ENCODE measurements around the gene PLOD2. TPM values are rescaled to one million over a fixed set of nuclear protein-coding genes. Genes with fewer than 3 reads are reported as not detected.

PLOD2 gene
- total RNA-seq, 2 experiments from 2014 or later, result 0.38 to 0.65 TPM

DNA sequence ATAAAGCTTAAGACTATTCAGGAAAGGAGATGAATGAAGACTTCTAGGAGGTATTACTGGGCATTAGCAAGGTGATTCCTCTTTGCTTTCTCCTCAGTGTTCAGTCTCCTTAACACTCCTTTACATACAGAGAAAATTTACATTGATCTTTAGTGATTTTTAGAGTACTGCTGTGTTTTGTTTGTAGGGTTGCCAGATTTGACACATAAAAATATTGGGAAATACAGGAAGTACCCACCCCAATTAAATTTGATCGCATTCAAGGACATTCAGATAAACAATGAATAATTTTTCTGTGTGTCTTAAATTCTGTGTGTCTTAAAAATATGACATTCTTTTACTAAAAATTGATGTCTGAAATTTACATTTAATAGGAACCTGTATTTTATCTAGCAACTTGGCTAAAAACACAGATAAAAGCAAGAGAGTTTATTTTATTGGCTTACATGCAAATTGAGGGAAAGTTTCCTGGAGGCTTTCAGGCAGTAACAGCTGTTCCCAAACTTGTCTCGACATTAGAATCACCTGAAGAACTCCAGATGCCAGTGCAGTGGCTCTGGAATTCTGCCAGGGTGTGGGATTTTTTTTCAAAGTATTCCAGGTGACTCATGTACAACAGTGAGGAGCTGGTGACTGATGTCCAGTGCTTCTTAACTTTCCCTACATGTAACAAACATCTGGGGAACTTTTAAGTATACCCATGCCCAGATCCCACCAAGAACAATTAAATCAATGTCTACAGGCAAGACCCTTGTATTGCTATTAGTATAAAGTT, 23.4 kb upstream of the PLOD2 start:
- Mint-ChIP-seq H3K27me3 (peaks cover 7% of the 10 kb centered on the region), H3K4me1 (ENCODE audit: low read depth) (no peaks in the 10 kb centered on the region), H3K9me3 (no peaks in the 10 kb centered on the region), H3K27ac (no peak overlapping the region), H3K36me3 (no peaks in the 10 kb centered on the region), H3K4me3 (no peak overlapping the region)
- POLR2A ChIA-PET, result no interaction called here
- CTCF ChIA-PET, result interaction anchor here (0.6 kb wide), 1 partner anchor 179 kb away, joined by 3 read pairs; no protein-coding TSS in a partner anchor
- intact Hi-C loops (cut with micrococcal nuclease), result loop anchor here (5.0 kb wide), 1 partner anchor 143 kb away; no protein-coding TSS in a partner anchor
- DNase-seq, result no peak

DNA sequence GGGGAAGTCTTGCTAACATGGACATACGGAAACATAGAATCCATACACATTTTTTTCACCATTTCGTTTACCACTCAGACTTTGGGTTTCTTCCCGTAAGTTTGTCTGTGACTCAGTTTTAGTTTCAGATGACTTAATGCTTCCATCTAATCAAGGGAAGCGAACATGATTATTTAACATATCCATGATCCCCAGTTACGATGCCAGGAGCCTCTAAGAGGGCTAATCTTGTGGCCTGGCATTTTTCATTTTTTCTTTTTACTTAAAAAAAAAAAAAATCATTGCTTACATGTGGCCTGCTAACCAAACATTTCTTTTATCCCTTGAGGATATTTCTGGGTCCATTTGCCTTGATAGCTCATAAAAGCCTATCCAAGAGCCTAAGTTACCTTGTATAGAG, 20.2 kb upstream of the PLOD2 start:
- H3K4me1 Mint-ChIP-seq (ENCODE audit: low read depth), result no peaks in the 10 kb centered on the region
- no peak overlapping the region for H3K4me3 Mint-ChIP-seq
- H3K27me3 Mint-ChIP-seq, result peaks cover 5% of the 10 kb centered on the region
- H3K36me3 Mint-ChIP-seq, result no peaks in the 10 kb centered on the region
- no peak overlapping the region for H3K27ac Mint-ChIP-seq
- intact Hi-C loops (cut with micrococcal nuclease), result no loop called here
- CTCF ChIA-PET, result no interaction called here
- DNase-seq, result no peak
- POLR2A ChIA-PET, result interaction anchor here (0.6 kb wide), 1 partner anchor 1834 kb away, joined by 4 read pairs; no protein-coding TSS in a partner anchor
- H3K9me3 Mint-ChIP-seq, result no peaks in the 10 kb centered on the region

DNA sequence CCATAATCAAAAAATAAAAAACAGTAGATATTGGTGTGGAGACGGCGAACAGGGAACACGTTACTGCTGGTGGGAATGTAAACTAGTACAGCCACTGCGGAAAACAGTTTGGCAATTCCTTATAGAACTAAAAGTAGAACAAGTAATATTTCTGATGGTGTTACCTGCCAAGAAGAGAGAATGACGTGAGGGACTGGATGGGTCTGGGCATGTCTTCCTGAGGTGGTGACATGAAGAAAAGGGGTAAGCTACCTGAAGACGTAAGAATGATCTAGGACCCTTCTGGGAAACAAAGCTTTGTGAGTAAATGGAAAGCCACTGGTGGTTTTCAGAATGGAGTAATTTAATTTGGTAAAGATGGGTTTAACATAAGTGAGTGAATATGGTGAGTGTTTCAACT, 19.4 kb upstream of the PLOD2 start:
- intact Hi-C loops (cut with micrococcal nuclease), result no loop called here
- CTCF ChIA-PET, result no interaction called here

DNA sequence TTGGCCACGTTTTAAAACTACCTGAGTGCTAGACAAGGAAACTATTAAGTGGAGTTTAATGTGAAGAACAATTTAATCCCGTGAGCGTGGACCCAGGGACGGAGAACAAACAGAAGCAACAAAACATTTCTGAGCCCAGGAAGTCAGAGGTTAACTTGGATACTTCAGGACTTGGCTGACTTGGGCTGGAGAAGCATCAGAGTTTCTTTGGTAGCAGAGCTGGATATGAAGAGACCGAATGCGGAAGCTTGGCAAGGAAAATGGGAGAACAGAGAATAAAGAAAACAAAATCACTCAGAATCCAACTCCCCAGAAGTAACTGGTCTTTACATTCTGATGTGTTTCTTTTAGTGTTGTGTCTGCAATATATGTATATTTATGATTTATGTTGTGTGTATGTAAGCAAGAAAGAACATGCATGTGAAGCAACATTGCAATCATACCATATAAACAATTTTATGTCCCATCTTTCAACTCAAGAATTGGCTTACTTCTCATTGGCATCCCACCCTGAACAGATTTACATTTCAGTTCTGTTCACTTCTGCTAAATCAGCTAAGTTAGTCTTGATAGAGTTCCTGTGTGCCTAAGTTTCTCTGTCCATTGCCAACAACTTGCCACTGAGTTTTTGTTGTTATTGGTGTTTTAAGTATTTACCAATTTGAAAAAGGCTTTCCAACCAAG, 17.2 kb upstream of the PLOD2 start:
- no peak overlapping the region for H3K4me3 Mint-ChIP-seq
- intact Hi-C loops (cut with micrococcal nuclease), result no loop called here
- no peak overlapping the region for H3K27ac Mint-ChIP-seq
- POLR2A ChIA-PET, result no interaction called here
- no peaks in the 10 kb centered on the region for H3K36me3 Mint-ChIP-seq
- no peaks in the 10 kb centered on the region for H3K9me3 Mint-ChIP-seq
- CTCF ChIA-PET, result interaction anchor here (1.7 kb wide), 1 partner anchor 11 kb away, joined by 4 read pairs; no protein-coding TSS in a partner anchor
- H3K4me1 Mint-ChIP-seq (ENCODE audit: low read depth), result no peaks in the 10 kb centered on the region
- DNase-seq, result no peak
- H3K27me3 Mint-ChIP-seq, result peaks cover under 1% of the 10 kb centered on the region

More for the DNA sequence above, 19.4 kb upstream of the PLOD2 start:
- H3K36me3 Mint-ChIP-seq, result no peaks in the 10 kb centered on the region
- no peak overlapping the region for H3K27ac Mint-ChIP-seq
- no peak for DNase-seq
- H3K27me3 Mint-ChIP-seq, result peaks cover 5% of the 10 kb centered on the region
- POLR2A ChIA-PET, result no interaction called here
- H3K9me3 Mint-ChIP-seq, result no peaks in the 10 kb centered on the region
- H3K4me3 Mint-ChIP-seq, result no peak overlapping the region
- no peaks in the 10 kb centered on the region for H3K4me1 Mint-ChIP-seq (ENCODE audit: low read depth)

DNA sequence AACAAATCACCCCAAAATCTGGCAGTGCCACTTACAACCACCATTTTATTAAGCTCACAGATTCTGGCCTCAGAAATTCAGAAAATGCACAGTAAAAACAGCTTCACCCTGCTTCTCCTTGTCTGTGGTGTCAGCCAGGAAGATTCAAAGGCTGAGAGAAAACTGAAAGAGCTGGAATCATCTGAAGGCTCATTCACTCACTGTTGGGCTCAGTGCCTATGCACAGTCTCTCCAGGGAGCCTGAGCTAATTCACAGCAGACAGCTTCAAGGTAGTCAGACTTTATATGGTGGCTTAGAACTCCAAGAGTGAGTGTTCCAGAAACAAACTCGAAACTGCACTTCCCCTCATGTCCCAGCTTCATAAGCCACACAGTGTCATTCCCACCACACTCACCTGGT, 16.5 kb upstream of the PLOD2 start:
- Mint-ChIP-seq H3K4me3 (no peak overlapping the region), H3K27ac (no peak overlapping the region), H3K4me1 (ENCODE audit: low read depth) (no peaks in the 10 kb centered on the region), H3K36me3 (no peaks in the 10 kb centered on the region), H3K9me3 (no peaks in the 10 kb centered on the region), H3K27me3 (peaks cover 4% of the 10 kb centered on the region)
- ChIA-PET POLR2A (no interaction called here), CTCF (interaction anchor here (0.9 kb wide), 1 partner anchor 11 kb away, joined by 3 read pairs; no protein-coding TSS in a partner anchor)
- DNase-seq, result no peak
- intact Hi-C loops (cut with micrococcal nuclease), result no loop called here

DNA sequence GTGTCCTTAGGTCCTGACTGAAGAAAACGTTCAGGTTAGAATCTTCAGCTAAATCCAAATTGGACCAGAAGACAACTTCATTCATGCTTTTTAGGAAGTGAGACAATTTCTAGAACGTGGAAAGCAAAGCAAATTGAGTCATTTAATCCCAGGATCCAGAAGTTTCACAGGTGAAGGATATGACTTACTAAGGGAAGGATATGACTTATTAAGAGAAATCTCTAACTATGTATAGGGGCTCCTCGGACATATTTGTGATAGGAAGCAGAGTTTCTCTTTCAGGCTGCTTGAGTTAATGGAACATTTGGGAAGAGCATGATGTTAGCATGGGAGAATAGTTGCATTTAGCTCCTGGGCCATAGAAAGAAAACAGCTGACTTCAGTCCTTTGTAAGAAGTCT, 16.1 kb upstream of the PLOD2 start:
- H3K9me3 Mint-ChIP-seq, result no peaks in the 10 kb centered on the region
- no peak overlapping the region for H3K27ac Mint-ChIP-seq
- H3K4me3 Mint-ChIP-seq, result no peak overlapping the region
- H3K4me1 Mint-ChIP-seq (ENCODE audit: low read depth), result no peaks in the 10 kb centered on the region
- CTCF ChIA-PET, result interaction anchor here (0.9 kb wide), 1 partner anchor 11 kb away, joined by 3 read pairs; no protein-coding TSS in a partner anchor
- peaks cover 4% of the 10 kb centered on the region for H3K27me3 Mint-ChIP-seq
- intact Hi-C loops (cut with micrococcal nuclease), result no loop called here
- DNase-seq, result no peak
- no peaks in the 10 kb centered on the region for H3K36me3 Mint-ChIP-seq
- POLR2A ChIA-PET, result no interaction called here

DNA sequence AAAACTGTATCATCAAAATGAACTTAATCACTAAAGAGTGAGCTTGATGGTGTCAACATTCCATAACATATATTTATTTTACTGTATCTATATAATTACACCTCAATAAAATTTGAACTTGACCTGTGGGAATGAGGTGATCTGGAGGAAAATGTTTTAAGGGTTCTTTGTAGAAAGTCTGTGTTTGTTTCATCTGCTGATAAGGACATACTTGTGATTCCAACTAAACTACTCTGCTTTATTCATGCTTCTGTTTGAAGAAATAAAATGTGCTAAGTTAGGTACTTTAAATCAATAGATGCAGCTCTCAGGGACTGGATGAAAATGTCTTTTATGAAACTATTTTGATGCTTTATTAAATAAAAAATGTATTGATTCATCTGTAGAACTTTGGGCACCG, 11.6 kb upstream of the PLOD2 start:
- no peaks in the 10 kb centered on the region for H3K36me3 Mint-ChIP-seq
- ChIA-PET CTCF (interaction anchor here (1.6 kb wide), 1 partner anchor 17 kb away, joined by 6 read pairs; no protein-coding TSS in a partner anchor), POLR2A (no interaction called here)
- no peak for DNase-seq
- no peak overlapping the region for H3K4me3 Mint-ChIP-seq
- H3K4me1 Mint-ChIP-seq (ENCODE audit: low read depth), result no peaks in the 10 kb centered on the region
- no peaks in the 10 kb centered on the region for H3K9me3 Mint-ChIP-seq
- no peak overlapping the region for H3K27ac Mint-ChIP-seq
- intact Hi-C loops (cut with micrococcal nuclease), result no loop called here
- peaks cover 6% of the 10 kb centered on the region for H3K27me3 Mint-ChIP-seq

DNA sequence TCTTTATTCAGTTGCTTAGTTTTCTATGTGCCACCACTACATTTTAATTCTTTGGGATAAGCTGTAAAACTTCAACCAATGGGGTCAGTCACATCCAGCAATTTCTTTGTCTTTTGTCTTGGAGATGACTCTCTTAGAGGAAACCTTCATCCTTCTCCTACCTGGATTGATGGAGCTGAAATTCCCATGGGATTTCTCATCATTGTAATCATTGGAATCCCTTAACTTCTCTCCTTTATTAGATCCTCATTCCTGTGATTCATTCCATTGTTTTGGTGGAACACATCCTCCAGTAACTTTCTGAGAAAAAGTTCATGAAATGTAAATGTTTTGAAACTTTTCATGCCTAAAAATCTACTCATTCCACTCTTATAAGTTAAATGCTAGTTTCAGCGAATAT, 9.6 kb upstream of the PLOD2 start:
- intact Hi-C loops (cut with micrococcal nuclease), result no loop called here
- CTCF ChIA-PET, result interaction anchor here (0.7 kb wide), 1 partner anchor 9 kb away, joined by 3 read pairs; the partner anchor contains the start of gene PLOD2

DNA sequence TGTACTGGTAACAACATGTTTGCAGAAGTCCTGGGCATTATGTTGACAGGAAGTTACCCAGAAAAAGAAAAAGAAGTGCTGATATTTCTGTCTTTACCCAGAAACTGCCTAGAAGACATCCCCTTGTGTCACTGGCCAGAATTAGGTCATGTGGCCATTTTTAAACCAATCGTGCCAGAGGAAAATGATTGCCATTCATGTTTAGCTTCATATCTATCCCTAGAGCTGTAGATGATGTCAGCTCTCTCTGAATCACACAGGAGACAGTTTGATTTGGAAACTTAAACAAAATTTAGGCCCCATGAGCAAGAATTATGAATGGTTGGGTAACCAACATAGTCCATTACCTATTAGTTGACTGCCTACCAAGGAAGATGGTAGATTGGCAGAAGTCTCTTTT, 8.9 kb upstream of the PLOD2 start:
- intact Hi-C loops (cut with micrococcal nuclease), result no loop called here
- POLR2A ChIA-PET, result no interaction called here

More for the DNA sequence above, 9.6 kb upstream of the PLOD2 start:
- DNase-seq, result no peak
- Mint-ChIP-seq H3K27me3 (peaks cover 6% of the 10 kb centered on the region), H3K36me3 (no peaks in the 10 kb centered on the region), H3K4me1 (ENCODE audit: low read depth) (no peaks in the 10 kb centered on the region), H3K9me3 (no peaks in the 10 kb centered on the region), H3K4me3 (no peak overlapping the region), H3K27ac (no peak overlapping the region)
- POLR2A ChIA-PET, result no interaction called here

DNA sequence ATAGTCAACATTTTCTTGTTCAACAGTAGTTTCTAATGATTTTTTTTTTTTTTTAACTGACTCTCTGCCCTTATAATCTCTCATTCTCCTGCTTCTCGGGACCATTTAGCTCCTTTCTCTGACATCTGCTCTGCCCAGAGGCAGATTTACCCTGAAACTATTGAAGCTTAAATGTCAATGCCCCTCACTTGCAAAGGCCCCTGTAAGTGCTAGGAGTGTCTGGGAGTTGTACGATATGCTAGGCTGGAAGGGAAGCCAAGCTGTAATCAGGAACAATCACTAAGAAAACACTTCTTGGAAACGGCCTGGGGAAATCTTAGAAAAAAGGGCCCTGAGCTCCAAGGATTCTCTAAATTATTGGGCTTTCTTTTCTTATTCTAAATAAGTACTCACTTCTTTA, 5.8 kb upstream of the PLOD2 start:
- H3K4me1 Mint-ChIP-seq (ENCODE audit: low read depth), result no peaks in the 10 kb centered on the region
- no peaks in the 10 kb centered on the region for H3K36me3 Mint-ChIP-seq
- ChIA-PET POLR2A (no interaction called here), CTCF (no interaction called here)
- intact Hi-C loops (cut with micrococcal nuclease), result no loop called here
- no peak overlapping the region for H3K27ac Mint-ChIP-seq
- peaks cover 17% of the 10 kb centered on the region for H3K27me3 Mint-ChIP-seq
- no peaks in the 10 kb centered on the region for H3K9me3 Mint-ChIP-seq
- no peak for DNase-seq
- no peak overlapping the region for H3K4me3 Mint-ChIP-seq

More for the DNA sequence above, 8.9 kb upstream of the PLOD2 start:
- Mint-ChIP-seq H3K36me3 (no peaks in the 10 kb centered on the region), H3K27me3 (peaks cover 6% of the 10 kb centered on the region), H3K9me3 (no peaks in the 10 kb centered on the region), H3K4me3 (no peak overlapping the region), H3K27ac (no peak overlapping the region), H3K4me1 (ENCODE audit: low read depth) (no peaks in the 10 kb centered on the region)
- CTCF ChIA-PET, result interaction anchor here (0.7 kb wide), 1 partner anchor 40 kb away, joined by 3 read pairs; no protein-coding TSS in a partner anchor
- no peak for DNase-seq

DNA sequence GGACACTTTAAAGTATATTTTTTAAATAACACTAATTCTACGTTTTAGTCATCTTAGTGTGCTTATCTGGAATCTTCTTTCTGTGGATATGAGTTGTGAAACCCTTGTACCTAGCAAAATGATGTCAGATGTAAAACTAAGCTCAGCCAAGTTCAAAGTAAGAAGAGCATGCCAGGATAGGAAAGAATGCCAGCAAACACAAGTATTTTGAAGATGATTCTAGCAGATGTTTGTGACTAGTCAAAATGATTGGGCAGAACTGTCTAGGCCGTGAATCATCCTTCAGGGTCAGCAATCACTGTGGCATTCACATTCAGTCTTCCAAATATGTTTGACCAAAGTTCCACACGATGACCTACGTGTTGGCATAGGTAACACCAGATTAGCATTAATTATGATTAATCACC, 5.4 kb upstream of the PLOD2 start:
- Mint-ChIP-seq H3K27me3 (peaks cover 21% of the 10 kb centered on the region), H3K36me3 (no peaks in the 10 kb centered on the region), H3K4me1 (ENCODE audit: low read depth) (peaks cover 3% of the 10 kb centered on the region), H3K4me3 (no peak overlapping the region), H3K9me3 (no peaks in the 10 kb centered on the region), H3K27ac (no peak overlapping the region)
- intact Hi-C loops (cut with micrococcal nuclease), result no loop called here
- ChIA-PET POLR2A (no interaction called here), CTCF (interaction anchor here (1.5 kb wide), 1 partner anchor 101 kb away, joined by 3 read pairs; no protein-coding TSS in a partner anchor)
- DNase-seq, result no peak

DNA sequence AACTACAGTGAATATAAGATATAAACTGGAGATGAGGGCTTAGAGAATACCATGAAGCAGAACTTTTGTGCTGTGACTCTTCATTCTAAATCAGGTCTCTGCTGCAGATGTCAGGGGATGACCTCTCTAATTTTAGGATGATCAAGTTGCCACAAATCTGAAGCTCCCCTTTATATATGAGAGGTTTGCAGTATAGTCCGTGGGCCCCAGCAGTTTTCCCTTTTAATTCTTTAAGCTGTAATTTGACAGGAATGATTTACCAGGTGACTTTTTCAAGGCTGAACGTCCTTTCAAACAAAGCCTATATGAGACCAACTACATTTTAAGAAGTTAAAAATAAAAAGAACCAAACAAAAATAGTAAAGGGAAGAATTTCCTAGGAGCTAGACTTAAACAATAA, 4.9 kb upstream of the PLOD2 start:
- Mint-ChIP-seq H3K4me3 (no peak overlapping the region), H3K9me3 (no peaks in the 10 kb centered on the region), H3K4me1 (ENCODE audit: low read depth) (peaks cover 4% of the 10 kb centered on the region), H3K27ac (no peak overlapping the region), H3K36me3 (no peaks in the 10 kb centered on the region), H3K27me3 (peaks cover 21% of the 10 kb centered on the region)
- POLR2A ChIA-PET, result no interaction called here
- intact Hi-C loops (cut with micrococcal nuclease), result no loop called here
- CTCF ChIA-PET, result interaction anchor here (1.5 kb wide), 1 partner anchor 101 kb away, joined by 3 read pairs; no protein-coding TSS in a partner anchor
- no peak for DNase-seq
